ES-I3 (cell line): Measurements from ENCODE around the gene SYT1.
"Not testable (repeated sequence)": the region's sequence is repeated elsewhere in the genome, so short reads cannot be mapped to it uniquely, and the experiment has no call there.

ENCODE experiments used
- H3K36me3 ChIP-seq: 2 replicates; pipeline ENCODE4 v1.6.1; 2013; ENCODE audit warnings: mild to moderate bottlenecking, low read length, control low read depth, moderate library complexity; ENCODE audit not compliant: insufficient read depth
- H3K4me1 ChIP-seq: 2 replicates; pipeline ENCODE4 v1.6.1; 2013; ENCODE audit warnings: mild to moderate bottlenecking, control low read depth, low read length; ENCODE audit not compliant: insufficient read depth
- H3K9ac ChIP-seq: 2 replicates; pipeline ENCODE4 v1.6.1; 2013; ENCODE audit warnings: low read depth, mild to moderate bottlenecking, low read length, moderate library complexity
- H3K9me3 ChIP-seq: 2 replicates; pipeline ENCODE4 v1.6.1; 2013; ENCODE audit warnings: mild to moderate bottlenecking, low read length, moderate library complexity; ENCODE audit not compliant: control insufficient read depth, insufficient read depth

Gene SYT1

DNA sequence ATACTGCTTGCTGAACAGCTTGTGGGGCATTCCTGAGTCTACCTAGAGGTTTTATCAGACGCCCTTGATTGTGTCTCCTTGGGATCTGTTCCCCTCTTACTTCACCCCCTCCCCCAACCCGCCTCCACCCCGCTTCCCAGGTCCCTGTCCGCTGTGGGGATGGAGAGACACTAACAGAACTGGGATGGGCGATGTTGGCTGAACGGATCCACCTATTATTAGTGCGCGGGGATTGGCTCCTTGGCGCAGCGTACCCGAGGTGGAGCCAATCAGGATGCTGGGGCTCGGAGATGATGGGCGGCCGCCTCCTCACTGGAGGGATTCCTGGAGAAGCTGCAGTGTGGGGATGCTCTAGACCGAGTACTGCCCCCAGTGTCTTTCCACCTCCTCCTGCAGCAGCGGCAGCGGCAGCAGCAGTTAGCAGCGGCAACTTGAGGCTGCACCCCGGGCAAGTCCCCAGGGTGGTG, at the start of gene SYT1:
Gene SYT1 (plus strand): TSS at position 372 of the 467 bp plus-strand sequence.
- H3K4me1 ChIP-seq, result peaks cover 2% of the 10 kb centered on the region; the same call in 1 of the 2 replicates
- H3K9me3 ChIP-seq, result no peaks in the 10 kb centered on the region
- H3K36me3 ChIP-seq, result no peaks in the 10 kb centered on the region
- H3K9ac ChIP-seq, result peak within 1 kb of the TSS; percentile 91

DNA sequence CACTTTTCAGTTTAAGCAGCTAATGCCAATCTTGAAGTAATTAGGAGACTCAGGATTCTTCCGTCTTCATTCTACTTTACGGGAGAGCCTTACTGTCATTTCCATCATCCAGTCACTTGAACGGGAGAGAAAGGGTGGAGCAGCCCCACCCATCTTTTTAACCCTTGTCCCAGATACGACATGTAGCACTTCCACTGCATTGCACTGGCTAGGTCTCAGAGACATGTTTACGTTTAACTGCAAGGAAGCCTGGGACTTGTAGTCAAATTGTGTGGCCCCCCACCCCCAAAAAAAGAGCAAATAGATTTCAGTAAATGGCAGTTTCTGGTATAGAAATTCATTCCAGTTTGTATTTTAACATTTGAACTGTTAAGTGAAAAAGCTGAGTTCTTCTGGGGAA, 46.1 kb upstream of the SYT1 start:
- H3K9ac ChIP-seq, result no peak overlapping the region
- no peaks in the 10 kb centered on the region for H3K9me3 ChIP-seq
- no peaks in the 10 kb centered on the region for H3K36me3 ChIP-seq
- H3K4me1 ChIP-seq, result no peaks in the 10 kb centered on the region

DNA sequence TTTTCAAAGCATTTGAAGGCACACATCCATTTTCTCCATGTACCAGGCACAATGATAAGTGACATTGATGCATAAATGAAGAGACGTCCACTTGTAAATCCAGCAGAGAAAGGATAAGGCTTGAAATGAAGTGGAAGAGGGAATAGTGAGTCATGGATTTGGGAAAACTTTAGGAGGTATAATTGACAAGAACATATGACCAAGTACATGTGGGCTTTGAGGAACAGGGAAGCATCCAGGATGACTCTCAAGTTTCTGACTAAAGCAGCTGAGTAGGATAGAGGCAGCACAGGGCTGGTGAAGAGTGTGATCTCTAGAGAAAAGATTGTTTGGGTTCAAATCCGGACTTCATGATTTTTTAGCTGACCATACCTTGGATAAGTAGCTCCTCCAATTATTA, 43.6 kb upstream of the SYT1 start:
- Histone ChIP-seq H3K9me3 (no peaks in the 10 kb centered on the region), H3K36me3 (no peaks in the 10 kb centered on the region), H3K9ac (no peak overlapping the region), H3K4me1 (no peaks in the 10 kb centered on the region)

DNA sequence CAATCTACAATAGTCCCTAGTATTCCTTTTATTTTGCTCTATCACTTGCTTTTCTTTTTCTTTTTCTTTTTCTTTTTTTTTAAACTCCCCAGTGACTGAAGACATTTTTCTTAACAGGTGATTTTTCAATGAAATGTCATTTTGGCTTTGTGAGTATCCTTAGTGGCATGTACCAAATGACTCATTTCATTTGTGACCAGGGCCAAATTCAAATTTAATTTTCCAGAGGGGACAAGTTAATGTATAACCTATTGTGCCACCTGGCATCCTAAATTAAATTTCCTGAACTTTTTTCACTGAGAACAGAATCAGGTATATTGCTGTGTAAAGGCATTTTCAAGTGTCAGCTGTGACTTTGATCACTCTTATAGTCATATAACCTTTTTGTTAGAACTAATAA, 39.7 kb upstream of the SYT1 start:
- Histone ChIP-seq H3K9ac (no peak overlapping the region), H3K4me1 (no peaks in the 10 kb centered on the region), H3K36me3 (no peaks in the 10 kb centered on the region), H3K9me3 (no peaks in the 10 kb centered on the region)

DNA sequence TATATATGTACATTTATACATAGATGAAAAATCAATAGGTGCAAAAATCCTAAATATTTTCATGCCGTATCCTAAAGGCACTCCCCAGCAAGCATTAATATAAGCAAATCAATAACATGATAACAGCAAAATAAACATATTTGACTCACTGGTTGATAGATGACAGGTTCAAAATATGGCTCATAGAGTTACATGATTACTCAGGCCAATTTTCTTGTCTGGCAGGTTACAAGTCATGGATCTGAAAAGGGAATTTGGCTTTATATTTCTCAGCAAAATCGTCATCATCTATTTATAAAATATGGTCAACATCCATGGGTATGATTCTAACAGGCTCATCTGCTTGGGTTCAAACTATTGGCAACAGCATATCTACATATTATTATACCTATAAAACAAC, 34.9 kb upstream of the SYT1 start:
- Histone ChIP-seq H3K4me1 (peaks cover 7% of the 10 kb centered on the region), H3K9me3 (no peaks in the 10 kb centered on the region), H3K36me3 (no peaks in the 10 kb centered on the region), H3K9ac (no peak overlapping the region)

DNA sequence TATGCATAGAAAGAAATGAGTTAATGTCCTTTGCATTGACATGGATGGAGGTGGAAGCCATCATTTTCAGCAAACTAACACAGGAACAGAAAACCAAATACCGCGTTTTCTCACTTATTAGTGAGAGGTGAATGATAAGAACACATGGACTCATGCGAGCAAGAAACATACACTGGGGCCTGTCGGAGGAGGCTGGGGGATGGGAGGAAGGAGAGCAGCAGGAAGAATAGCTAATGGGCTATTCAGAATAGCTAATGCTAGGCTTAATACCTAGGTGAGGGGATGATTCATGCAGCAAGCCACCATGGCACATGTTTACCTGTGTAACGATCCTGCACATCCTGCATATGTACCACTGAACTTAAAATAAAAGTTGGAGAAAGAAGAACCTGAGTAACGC, 29.1 kb upstream of the SYT1 start:
- Histone ChIP-seq H3K4me1 (peaks cover 21% of the 10 kb centered on the region), H3K36me3 (no peaks in the 10 kb centered on the region), H3K9me3 (no peaks in the 10 kb centered on the region), H3K9ac (no peak overlapping the region)

DNA sequence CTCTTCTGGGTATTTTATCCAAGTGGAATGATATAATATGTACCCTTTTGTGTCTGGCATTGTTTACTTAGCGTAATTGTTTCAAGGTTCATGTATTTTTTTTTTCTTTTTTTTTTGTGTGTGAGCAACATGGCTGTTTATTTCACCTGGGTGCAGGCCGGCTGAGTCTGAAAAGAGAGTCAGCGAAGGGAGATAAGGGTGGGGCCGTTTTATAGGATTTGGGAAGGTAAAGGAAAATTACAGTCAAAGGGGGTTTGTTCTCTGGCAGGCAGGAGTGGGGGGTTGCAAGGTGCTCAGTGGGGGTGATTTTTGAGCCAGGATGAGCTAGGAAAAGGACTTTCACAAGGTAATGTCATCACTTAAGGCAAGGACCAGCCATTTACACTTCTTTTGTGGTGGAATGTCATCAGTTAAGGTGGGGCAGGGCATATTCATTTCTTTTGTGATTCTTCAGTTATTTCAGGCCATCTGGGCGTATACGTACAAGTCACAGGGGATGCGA, 24.0 kb upstream of the SYT1 start:
- H3K36me3 ChIP-seq, H3K9me3 ChIP-seq: not testable (repeated sequence)
- peaks cover 18% of the 10 kb centered on the region for H3K4me1 ChIP-seq
- H3K9ac ChIP-seq, result peak overlapping the region; percentile 45

DNA sequence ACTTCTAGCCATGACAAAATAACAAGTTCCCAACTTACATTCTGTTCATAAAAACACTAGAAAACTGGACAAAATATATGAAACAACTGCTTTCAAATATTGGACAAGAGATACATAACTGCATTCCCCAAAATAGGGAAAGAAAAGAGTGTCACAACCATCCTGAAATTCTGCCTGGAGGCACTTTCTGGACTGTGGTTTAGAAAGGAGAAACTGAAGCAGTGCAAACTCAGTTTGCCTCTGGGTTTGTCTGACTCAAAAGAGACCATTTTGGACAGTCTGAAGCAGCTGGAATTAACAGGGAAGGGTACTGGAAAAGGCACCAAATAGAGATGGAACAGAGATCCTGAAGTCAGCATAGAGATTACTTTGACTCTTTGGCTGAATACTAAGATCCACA, 11.3 kb upstream of the SYT1 start:
- Histone ChIP-seq H3K4me1 (no peaks in the 10 kb centered on the region), H3K9ac (no peak overlapping the region), H3K36me3 (no peaks in the 10 kb centered on the region), H3K9me3 (peaks cover 3% of the 10 kb centered on the region; the same call in 1 of the 2 replicates)

DNA sequence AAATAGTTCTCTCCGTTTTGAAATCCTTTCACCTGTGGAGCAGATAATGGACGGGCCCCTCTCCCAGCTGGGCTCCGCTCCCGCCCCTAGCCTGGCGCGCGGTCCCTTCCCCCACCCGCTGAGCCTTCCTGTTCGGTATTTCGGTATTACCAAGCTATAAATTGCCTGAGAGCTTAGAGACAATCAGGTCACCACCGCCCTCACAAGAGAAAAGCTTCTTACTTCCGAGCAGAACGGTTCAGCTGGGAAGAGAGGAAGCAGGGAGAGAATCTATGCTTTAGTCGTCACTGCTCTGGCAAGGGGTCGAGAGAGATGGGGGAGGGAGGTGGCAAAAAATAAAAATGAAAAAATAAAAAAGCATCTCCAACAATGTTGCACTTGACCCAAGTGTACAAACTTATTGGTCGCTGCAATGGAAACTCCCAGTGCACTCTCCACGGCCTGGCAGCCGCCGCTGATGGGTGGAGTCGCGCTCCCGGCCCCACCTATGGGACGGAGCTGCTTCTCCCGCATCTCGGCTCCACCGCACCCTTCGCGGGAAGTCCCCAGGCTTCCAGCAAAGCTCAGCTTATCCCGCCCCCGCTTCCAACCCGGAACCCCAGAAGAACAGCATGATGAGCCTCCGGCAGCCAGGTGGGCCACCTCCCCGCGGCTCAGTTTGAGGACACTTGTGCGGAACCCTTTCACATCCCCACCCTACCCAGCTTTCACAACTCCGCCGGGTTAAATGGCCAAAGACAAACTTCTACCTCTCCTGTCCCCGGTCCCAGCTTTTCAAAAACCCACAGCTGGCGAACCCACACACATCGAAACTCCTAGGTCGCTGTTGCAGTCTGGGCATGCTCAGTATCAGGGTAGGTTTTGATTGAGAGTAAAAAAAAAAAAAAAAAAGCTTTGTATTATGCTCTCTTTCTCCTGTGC, 832 bp upstream of the SYT1 start:
- Histone ChIP-seq H3K4me1 (peaks cover 2% of the 10 kb centered on the region; the same call in 1 of the 2 replicates), H3K36me3 (no peaks in the 10 kb centered on the region), H3K9me3 (no peaks in the 10 kb centered on the region), H3K9ac (peak overlapping the region; percentile 91)

DNA sequence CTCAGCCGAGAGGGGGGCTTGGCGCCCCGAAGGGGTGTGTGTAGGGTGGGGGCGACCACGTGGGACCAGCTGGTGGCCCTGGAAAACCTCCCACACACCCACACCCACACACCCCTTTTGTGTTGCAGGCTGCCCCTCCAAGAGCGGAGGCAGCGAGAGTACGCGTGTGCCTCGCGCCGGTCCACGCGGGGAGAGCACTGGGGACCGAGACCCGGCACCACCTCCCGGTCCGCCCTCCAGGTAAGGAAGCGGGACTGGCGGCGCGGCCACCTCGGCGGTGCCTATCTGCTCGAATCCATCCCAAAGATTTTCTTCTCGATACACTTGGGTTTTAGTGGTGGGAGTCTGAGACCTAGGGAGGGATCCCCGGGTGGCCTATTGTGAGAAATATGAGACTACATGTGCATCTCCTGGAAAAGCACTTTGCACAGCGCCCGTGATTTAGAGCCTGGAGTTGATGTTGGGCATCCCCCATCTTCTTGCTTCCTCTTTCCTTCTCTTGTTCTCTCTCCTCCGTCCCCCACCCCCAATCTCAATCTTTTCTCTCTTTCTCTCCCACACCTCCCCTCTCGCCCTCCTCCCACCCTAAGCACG, 393 bp downstream of the SYT1 start:
- no peaks in the 10 kb centered on the region for H3K9me3 ChIP-seq
- no peaks in the 10 kb centered on the region for H3K36me3 ChIP-seq
- H3K4me1 ChIP-seq, result peaks cover 2% of the 10 kb centered on the region; the same call in 1 of the 2 replicates
- peak overlapping the region; percentile 82 for H3K9ac ChIP-seq

DNA sequence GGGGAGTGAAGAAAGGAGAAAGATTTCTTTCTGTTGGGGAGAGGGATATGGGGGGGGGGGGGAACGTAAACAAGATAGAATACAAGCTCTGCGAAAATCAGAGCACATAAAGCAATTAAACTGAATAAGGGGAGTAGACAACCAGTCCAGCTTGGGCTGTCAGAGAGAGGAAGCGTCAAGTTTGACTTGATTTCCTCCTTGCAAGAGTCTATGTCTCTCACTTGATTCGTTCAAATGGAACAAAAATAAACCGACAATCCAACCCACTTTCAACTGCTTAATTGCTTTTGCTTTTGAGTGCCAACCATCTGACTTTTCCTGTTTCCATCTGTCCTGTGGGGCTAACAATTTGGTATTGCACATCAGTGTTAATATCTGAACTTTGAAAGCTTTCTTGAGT, 942 bp downstream of the SYT1 start:
- Histone ChIP-seq H3K9me3 (no peaks in the 10 kb centered on the region), H3K36me3 (no peaks in the 10 kb centered on the region), H3K9ac (peak overlapping the region; percentile 82), H3K4me1 (peaks cover 4% of the 10 kb centered on the region; the same call in 1 of the 2 replicates)

DNA sequence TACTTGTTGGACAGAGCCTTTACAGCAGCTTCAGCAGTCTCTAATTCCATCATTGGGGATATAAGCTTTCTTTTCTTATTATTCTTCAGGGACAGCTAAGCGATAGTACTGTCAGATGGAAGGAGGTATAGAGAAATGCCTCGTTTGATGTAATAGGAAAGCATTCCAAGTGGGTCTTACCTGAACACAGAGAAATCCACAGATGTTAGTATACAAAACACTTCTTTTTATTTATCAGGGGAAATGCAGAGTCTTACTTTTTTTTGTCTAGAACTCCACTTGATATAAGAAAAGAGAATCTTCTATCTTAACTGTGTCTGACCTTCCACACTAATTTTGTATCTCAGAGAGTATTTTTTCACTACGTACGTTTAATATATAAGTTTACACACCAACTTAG, 1.9 kb downstream of the SYT1 start:
- H3K36me3 ChIP-seq, result no peaks in the 10 kb centered on the region
- H3K4me1 ChIP-seq, result peaks cover 11% of the 10 kb centered on the region
- peak overlapping the region; percentile 82; the same call in 1 of the 2 replicates for H3K9ac ChIP-seq
- H3K9me3 ChIP-seq, result no peaks in the 10 kb centered on the region

DNA sequence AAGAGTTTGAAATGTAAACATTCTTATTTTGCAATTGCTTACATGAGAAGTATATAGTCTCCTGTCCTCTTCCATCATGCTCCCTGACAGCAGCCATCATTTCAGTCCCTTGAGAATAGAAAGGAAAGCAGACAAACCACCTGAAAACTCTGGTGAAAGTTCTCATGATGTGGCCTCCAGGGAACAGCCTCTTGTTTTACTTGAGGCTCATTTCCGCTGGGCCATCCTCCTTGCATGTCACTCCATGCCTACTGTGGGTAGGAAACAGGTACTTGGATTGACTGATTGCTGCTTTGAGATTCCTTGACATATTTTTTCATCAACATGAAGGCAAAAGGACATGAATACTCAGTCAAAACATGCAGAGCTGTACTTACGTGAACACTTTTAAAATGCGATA, 6.0 kb downstream of the SYT1 start:
- Histone ChIP-seq H3K4me1 (peaks cover 26% of the 10 kb centered on the region), H3K9me3 (no peaks in the 10 kb centered on the region), H3K36me3 (no peaks in the 10 kb centered on the region), H3K9ac (no peak overlapping the region)

DNA sequence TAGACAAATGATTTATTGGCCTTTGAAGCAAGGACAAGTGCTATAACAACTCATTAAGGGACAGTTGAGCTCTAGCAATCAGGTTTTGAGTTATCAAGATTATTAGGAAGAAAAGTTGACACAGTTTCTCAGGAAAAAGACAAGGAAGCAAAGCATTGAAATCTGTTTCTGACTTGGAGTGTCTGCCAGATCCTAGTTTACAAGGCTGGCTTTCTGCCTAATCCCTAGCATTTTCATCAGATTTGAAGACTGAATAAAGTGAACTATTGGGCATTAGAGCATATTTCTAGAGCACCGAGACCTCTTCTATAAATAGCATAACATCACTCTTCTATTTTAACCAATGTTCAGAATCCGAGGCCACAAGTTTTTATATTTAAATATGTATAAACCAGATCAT, 7.0 kb downstream of the SYT1 start:
- Histone ChIP-seq H3K4me1 (peaks cover 26% of the 10 kb centered on the region), H3K36me3 (no peaks in the 10 kb centered on the region), H3K9me3 (no peaks in the 10 kb centered on the region), H3K9ac (no peak overlapping the region)

DNA sequence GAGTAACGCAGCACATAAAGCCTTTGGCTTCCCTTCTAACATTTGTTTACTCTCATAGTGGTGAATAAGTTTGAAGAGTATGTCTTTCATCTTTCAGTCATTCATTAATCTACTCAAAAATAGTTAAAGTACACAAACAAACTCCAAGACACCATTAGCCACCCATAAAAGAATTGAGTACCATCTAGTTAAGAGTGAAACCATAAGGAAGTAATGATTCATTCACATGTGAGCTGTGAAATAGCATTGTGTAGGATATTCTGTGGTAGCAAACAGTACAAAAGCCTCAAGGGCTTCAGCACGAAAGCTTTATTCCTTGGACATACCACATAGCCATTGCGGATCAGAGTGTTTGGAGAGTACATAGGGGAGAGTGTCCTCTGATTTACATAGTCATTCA, 13.9 kb downstream of the SYT1 start:
- Histone ChIP-seq H3K9ac (no peak overlapping the region), H3K36me3 (peaks cover 5% of the 10 kb centered on the region; the same call in 1 of the 2 replicates), H3K4me1 (peaks cover 47% of the 10 kb centered on the region), H3K9me3 (no peaks in the 10 kb centered on the region)
